Measurements from ENCODE around the gene E2F3.

E2F3 gene

DNA sequence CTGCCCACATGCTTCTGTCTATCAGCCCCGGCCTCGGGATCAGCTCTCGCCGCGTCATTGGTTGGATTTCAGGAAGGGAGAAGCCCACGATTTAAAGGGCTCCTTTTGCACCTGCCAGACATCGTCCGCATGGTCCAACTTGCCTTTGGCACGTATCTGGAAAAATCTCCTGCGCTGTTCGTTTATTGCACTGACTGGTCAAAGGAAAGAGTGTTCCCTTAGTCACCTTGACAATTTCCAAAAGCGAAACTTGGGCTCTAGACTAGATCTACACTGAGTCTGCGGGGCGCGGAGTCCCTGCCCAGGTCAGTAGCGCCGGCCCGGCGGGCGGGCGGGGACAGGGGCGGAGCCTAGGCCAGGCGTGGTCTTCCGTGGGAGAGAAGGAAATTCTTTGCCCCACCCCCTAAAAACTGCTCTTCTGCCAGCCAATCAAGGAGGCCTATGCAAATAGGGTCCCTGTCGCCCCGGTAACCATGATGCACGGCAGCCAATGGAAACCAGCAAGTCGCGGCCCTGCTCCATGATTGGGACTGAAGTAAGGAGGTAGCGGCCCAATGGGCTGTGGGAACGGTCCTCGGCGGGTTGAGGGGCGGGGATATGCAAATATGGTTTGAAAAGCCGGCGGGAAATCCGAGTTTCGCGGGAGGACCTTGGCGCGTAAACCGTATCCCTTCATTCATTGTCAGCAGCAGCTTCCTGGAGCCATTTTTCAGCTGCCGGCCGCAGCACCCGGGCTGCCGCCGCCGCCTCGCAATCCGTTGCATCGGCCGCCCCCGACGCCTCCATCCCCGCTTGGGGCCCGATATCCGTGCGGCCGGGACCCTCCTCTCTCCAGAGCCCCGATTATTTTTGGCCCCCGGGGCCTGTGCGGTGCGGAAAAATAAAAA, at the start of gene E2F3:
E2F3 (plus strand) TSS at position 675 of the 887 bp plus-strand sequence. CDS start 354 bp downstream, outside the sequence.
- DNase-seq (ENCODE audit: low spot score) = peak; percentile 99
- in situ Hi-C loops (cut with MboI; ENCODE audit: low sequenced_read_pairs, unreplicated experiment) = loop anchor here (10.0 kb wide), 1 partner anchor 123 kb away; no protein-coding TSS in a partner anchor
- TF ChIP-seq, protein P1, sequence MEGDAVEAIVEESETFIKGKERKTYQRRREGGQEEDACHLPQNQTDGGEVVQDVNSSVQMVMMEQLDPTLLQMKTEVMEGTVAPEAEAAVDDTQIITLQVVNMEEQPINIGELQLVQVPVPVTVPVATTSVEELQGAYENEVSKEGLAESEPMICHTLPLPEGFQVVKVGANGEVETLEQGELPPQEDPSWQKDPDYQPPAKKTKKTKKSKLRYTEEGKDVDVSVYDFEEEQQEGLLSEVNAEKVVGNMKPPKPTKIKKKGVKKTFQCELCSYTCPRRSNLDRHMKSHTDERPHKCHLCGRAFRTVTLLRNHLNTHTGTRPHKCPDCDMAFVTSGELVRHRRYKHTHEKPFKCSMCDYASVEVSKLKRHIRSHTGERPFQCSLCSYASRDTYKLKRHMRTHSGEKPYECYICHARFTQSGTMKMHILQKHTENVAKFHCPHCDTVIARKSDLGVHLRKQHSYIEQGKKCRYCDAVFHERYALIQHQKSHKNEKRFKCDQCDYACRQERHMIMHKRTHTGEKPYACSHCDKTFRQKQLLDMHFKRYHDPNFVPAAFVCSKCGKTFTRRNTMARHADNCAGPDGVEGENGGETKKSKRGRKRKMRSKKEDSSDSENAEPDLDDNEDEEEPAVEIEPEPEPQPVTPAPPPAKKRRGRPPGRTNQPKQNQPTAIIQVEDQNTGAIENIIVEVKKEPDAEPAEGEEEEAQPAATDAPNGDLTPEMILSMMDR (IDR thresholded peaks at IDR 0.05; ENCODE audit: borderline replicate concordance, control extremely low read depth, extremely low read depth, insufficient read depth, missing control alignments) = no peak

DNA sequence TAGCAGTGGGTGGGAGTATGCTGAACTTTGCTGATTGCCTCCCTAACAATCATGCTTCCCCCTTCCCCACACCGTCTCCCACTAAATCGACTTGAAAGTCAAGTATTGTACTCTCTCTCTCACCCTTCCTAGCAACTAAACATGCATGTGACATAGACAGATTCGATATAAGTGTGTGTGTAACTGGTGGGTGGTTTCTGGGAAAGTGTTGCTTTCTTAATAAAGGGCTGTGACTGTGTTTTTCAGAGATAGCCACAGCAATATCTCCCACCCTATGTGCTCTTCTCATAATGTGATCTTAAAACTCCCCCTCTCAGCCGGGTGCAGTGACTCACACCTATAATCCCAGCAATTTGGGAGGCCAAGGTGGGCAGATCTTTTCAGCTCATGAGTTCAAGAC, 49.3 kb upstream of the E2F3 start:
- DNase-seq (ENCODE audit: low spot score) = no peak
- in situ Hi-C loops (cut with MboI; ENCODE audit: low sequenced_read_pairs, unreplicated experiment) = no loop called here
- TF ChIP-seq, protein P1 (IDR thresholded peaks at IDR 0.05; ENCODE audit: borderline replicate concordance, control extremely low read depth, extremely low read depth, insufficient read depth, missing control alignments) = no peak

DNA sequence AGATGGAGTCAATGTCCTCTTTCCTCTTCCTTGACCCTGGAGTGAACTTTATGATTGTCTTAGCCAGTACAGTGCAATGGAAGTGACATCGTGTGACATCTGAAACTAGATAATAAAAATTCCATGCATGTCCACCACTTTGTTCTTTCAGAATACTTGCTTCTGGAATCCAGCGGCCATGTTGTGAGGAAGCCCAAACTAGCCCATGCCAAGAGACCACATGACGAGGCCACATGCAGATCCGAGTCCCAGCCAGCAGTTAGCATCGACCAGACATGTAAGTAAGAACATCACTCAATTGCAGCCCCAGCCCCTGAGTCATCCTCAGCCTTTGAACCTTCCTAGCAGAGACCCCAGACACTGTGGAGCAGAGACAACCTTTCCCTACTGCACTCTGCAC, 48.5 kb upstream of the E2F3 start:
- no peak for DNase-seq (ENCODE audit: low spot score)
- in situ Hi-C loops (cut with MboI; ENCODE audit: low sequenced_read_pairs, unreplicated experiment) = no loop called here
- TF ChIP-seq, protein P1 (IDR thresholded peaks at IDR 0.05; ENCODE audit: borderline replicate concordance, control extremely low read depth, extremely low read depth, insufficient read depth, missing control alignments) = no peak

DNA sequence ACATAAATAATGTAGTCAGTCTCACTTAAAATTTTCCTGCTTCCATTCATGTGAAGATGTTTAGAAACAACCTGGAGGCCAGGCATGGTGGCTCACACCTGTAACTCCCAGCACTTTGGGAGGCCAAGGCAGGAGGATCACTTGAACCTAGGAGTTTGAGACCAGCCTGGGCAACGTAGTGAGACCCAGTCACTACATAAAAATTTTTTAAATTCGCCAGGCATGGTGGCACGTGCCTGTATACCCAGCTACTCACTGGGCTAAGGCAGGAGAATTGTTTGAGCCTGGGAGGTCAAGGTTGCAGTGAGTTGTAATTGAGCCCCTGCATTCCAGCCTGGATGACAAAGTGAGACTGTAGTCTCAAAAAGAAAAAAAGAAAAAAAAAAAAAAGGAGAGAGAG, 47.3 kb upstream of the E2F3 start:
- DNase-seq (ENCODE audit: low spot score) = no peak
- TF ChIP-seq, protein P1 (IDR thresholded peaks at IDR 0.05; ENCODE audit: borderline replicate concordance, control extremely low read depth, extremely low read depth, insufficient read depth, missing control alignments) = no peak
- in situ Hi-C loops (cut with MboI; ENCODE audit: low sequenced_read_pairs, unreplicated experiment) = no loop called here

DNA sequence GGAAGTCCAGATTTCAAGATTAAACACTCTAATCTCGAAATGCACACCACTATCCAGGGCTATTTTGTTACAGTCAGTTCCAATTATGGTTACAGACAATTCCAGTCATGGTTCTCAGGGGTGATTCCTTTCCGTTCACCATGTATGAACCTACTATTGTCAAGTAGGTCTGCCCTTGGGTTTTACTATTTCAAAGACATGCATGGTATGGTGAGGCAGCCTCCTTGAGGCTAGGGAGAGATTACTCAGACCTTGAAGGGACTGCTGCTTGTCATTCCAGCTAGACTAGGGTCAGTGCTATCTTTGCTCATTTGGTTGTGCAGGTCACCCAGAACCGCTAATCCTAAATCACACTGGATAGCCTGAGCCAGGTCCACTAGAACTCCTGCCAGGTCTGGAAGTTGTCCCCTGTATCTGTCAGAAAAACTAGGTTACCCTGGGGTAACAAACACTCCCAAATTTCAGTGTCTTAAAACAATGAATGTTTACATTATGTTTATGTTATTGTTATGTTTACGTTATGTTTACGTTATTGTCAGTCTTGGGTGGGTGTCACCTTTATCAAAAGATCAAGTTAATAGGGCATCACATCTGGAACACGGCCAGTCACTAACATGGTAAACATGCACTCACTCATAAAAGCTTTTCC, 41.1 kb upstream of the E2F3 start:
- TF ChIP-seq, protein P1 (IDR thresholded peaks at IDR 0.05; ENCODE audit: borderline replicate concordance, control extremely low read depth, extremely low read depth, insufficient read depth, missing control alignments) = no peak
- in situ Hi-C loops (cut with MboI; ENCODE audit: low sequenced_read_pairs, unreplicated experiment) = no loop called here
- no peak for DNase-seq (ENCODE audit: low spot score)

DNA sequence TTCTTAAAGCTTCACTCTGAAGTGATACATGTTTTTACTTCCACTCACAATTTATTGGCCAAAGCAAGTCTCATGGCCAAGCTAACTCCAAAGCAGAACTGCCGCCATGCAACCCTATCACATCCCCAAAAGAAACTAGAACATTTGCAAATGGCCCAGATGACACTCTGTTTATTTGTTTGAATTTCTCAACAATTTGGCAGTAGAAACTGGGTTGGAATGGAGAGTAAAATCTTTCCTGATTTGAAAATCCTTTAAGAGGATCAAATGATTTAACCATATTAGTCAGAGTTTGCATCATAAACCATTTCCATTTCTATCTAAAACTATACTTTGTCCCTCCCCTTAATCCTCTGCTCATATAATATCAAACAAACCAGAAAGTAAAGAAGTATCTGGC, 39.1 kb upstream of the E2F3 start:
- TF ChIP-seq, protein P1 (IDR thresholded peaks at IDR 0.05; ENCODE audit: borderline replicate concordance, control extremely low read depth, extremely low read depth, insufficient read depth, missing control alignments) = no peak
- no peak for DNase-seq (ENCODE audit: low spot score)
- in situ Hi-C loops (cut with MboI; ENCODE audit: low sequenced_read_pairs, unreplicated experiment) = no loop called here
